HG02970 (cell line): ENCODE results near the gene MYBL2.

Experiments
- ATAC-seq: cut with Tn5 transposase; IDR thresholded peaks from one replicate; pipeline ENCODE4 v1.9.1; 2021; ENCODE audit warnings: mild to moderate bottlenecking, moderate library complexity, moderate number of reproducible peaks; ENCODE audit not compliant: unreplicated experiment, low FRiP score

Gene MYBL2

GRCh38 chr20:43681991-43682410 lies 15.1 kb downstream of the MYBL2 start:
- ATAC-seq, result peak; percentile 87

DNA sequence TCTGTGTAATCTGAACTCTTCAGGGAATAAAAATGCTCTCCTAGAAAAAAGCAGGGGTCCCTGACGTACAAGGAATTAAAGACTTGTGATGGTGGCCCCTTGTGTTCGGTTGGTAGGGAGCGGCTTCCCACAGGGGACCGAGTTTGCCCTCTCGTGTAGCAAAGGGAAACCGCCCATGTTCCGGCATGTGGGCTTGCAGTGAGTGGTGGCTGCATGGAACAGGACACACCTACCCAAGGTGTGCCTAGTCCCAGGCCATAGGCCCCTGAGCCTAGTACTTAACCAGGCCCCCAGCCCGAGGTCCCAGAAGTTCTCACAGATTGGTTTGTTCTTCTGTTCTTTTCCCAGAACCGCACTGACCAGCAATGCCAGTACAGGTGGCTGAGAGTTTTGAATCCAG lies 15.5 kb downstream of the MYBL2 start:
- peak; percentile 10 for ATAC-seq

DNA sequence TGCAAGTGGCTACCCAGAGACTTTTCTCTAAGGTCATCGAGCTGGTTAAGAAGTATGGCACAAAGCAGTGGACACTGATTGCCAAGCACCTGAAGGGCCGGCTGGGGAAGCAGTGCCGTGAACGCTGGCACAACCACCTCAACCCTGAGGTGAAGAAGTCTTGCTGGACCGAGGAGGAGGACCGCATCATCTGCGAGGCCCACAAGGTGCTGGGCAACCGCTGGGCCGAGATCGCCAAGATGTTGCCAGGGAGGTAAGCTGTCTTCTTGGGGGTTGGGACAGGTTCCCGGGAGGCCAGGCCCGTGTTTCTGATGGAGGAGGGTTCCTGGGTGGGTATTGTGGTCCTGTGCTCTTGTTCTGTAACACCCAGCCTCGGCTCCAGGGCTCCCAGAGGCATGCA lies 19.9 kb downstream of the MYBL2 start:
- ATAC-seq, result no peak

DNA sequence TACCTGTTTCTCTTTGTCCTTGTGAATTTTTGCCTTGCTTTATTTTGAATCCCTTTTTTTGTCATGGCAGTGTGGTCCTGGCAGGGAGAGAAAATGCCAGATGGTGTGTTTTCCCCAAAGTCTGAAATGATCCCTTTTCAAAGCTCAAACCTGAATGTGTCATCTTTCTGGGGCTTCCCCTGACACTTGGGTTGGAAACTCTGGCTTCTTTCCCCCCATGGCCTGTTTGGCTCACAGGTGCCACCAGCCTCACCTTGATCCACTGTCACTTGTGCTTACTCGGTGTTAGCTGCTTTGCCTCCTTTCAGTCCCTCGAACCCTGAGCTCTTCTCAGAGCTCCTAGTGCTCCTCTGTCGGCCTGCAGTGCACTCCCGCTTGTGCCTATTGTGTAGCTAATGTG lies 22.3 kb downstream of the MYBL2 start:
- ATAC-seq, result no peak

DNA sequence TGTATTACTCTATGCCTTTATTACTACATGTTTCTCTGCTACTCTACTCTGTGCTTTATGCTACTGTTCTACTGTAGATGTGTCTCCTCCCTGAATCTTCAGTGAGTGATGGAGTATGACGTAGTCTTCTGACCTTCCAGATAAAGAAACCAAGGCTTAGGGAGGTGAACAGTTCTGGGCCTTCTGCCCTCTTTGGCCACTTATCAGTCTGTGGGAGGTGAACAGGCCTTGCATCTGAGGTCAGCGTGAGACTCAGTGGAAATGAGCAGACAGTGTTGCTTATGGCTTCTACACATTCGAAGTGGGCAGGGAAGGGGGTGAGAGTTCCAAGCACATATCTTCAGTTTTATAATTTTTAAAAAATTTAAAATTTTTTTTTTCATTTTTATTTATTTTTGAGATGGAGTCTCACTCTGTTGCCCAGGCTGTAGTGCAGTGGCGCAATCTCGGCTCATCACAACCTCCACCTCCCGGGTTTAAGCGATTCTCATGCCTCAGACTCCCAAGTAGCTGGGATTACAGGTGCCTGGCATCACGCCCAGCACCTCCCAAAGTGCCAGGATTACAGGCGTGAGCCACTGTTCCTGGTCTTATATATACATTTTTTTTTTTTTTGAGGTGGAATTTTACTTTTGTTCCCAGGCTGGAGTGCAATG lies 24.2 kb downstream of the MYBL2 start:
- no peak for ATAC-seq

DNA sequence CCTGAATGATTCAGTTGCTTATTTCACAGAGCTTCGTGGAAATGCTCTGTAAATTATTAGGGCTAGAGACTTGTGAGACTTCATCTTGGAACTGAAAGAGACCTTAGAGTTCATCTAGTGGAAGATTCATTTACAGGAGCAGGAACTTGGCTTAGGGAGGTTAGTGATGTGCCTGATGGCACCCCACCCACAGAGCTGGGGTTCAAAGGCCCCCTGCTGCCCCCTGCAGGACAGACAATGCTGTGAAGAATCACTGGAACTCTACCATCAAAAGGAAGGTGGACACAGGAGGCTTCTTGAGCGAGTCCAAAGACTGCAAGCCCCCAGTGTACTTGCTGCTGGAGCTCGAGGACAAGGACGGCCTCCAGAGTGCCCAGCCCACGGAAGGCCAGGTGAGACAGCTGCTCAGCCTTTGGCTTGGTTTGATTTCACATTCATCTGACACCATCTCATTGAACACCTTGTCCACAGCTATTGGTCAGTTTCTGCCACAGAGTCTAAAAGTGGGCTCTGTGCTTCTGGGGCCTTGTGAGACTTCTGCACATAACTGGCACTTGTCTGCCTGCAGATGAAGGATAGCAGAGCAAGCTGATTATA lies 25.1 kb downstream of the MYBL2 start:
- ATAC-seq, result no peak

DNA sequence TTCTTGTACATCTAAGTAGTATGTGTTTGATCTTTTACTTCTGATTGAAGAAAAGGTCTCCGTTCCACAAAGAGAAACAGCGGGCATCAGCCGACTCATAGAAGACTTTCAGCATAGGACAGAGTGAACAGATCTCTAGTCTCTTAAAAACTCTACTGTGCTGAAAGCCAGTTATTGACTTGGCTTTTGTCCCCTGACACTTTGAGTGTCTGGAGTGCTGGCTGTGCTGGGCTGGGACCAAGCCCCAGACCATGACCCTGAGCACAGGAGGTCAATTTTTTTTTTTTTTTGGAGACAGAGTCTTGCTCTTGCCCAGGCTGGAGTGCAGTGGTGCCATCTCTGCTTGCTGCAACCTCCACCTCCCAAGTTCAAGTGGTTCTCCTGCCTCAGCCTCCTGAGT lies 27.8 kb downstream of the MYBL2 start:
- ATAC-seq, result no peak

GRCh38 chr20:43695571-43695970 lies 28.7 kb downstream of the MYBL2 start:
- ATAC-seq, result no peak

- ATAC-seq, result no peak
Observed at GRCh38 chr20:43699941-43700565, 33.1 kb downstream of the MYBL2 start.

DNA sequence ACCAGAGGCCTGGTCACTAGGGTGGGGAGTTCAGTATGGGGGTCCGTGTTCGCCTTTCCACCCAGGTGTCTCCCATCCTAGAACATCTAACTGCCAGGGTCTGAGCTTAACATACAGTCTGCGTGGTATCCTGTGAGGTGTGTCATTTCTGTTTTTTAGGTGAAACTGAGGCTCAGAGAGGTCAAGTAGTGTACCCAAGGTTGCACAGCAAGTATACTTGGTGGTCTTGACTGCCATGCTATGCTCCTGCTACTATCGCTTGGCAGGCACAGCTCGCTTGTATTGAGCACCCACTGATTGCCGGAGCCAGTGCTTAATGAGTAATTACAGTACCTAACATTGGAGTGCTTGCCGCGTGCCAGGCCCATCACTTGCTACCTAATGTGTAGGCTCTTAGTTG lies 33.7 kb downstream of the MYBL2 start:
- ATAC-seq, result no peak

DNA sequence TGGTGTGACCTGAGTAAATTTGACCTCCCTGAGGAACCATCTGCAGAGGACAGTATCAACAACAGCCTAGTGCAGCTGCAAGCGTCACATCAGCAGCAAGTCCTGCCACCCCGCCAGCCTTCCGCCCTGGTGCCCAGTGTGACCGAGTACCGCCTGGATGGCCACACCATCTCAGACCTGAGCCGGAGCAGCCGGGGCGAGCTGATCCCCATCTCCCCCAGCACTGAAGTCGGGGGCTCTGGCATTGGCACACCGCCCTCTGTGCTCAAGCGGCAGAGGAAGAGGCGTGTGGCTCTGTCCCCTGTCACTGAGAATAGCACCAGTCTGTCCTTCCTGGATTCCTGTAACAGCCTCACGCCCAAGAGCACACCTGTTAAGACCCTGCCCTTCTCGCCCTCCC lies 35.6 kb downstream of the MYBL2 start:
- ATAC-seq, result no peak

- no peak for ATAC-seq
Observed at GRCh38 chr20:43710370-43711044, 43.6 kb downstream of the MYBL2 start.

GRCh38 chr20:43711098-43711654 lies 44.3 kb downstream of the MYBL2 start:
- no peak for ATAC-seq

GRCh38 chr20:43715044-43715443 lies 48.1 kb downstream of the MYBL2 start:
- ATAC-seq, result no peak

DNA sequence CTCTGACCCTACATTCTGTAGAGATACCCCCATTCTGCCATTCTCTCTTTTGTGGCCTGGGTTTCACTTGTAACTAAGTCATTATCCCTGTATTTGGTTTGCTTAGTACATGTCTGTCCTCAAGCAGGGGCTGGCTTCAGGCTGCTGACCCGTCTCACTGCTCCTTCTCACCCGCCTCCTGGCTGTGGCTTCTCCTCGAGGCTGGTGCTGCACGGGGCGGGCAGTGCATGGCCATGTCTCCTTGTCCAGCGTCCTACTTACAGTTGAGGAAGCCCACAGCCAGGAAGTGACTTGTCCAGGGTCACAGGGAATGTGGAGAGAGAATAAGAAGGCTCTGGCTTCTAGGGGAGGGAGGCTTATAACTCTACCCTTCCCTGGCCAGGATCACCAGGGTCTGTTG lies 48.6 kb downstream of the MYBL2 start:
- ATAC-seq, result no peak

GRCh38 chr20:43716123-43716522 lies 49.2 kb downstream of the MYBL2 start:
- ATAC-seq, result no peak

- no peak for ATAC-seq
Observed at GRCh38 chr20:43716757-43717615, 50.1 kb downstream of the MYBL2 start.

- no peak for ATAC-seq
Observed at GRCh38 chr20:43717616-43717995, 50.7 kb downstream of the MYBL2 start.

DNA sequence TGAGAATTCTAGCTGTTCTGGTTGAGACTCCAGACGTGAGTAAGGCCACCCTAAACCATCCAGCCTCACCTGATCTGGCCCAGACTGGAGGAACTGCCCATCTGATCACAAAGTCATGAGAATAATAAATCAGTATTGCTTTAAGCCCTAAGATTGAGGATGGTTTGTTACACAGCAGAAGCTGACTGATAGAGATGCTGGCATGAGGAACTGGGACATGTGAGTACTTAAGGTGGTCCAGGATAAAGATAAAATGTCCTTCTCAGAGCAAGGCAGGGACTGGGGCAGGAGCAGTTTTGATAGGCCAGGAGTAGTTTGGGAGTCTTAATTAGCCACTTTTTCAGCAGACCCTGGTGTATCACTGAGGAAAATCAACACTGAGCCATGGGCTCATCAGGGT lies 53.1 kb downstream of the MYBL2 start:
- ATAC-seq, result no peak

GRCh38 chr20:43721097-43721428 lies 54.1 kb downstream of the MYBL2 start:
- no peak for ATAC-seq
